Adipocyte (in vitro differentiated cells): ENCODE data around the gene PADI4.

Source experiments
- DNase-seq: peaks from one replicate; pipeline ENCODE4 v3.0.0-alpha.2; 2015; ENCODE audit warnings: low read depth
- H3K27me3 ChIP-seq: replicated peaks from 2 replicates; pipeline ENCODE4 v1.7.0; 2013; ENCODE audit warnings: mild to moderate bottlenecking, low read length, moderate library complexity; ENCODE audit not compliant: control insufficient read depth, insufficient read depth
- H3K36me3 ChIP-seq: 2 replicates; pipeline ENCODE4 v1.7.0; 2013; ENCODE audit warnings: low read length, mild to moderate bottlenecking, moderate library complexity; ENCODE audit not compliant: control insufficient read depth, insufficient read depth, severe bottlenecking
- H3K4me1 ChIP-seq: 2 replicates; pipeline ENCODE4 v1.7.0; 2013; ENCODE audit warnings: mild to moderate bottlenecking, low read length, moderate library complexity; ENCODE audit not compliant: control insufficient read depth, insufficient read depth
- H3K4me3 ChIP-seq: 2 replicates; pipeline ENCODE4 v1.7.0; 2013; ENCODE audit warnings: mild to moderate bottlenecking, low read length, moderate library complexity
- H3K9ac ChIP-seq: 2 replicates; pipeline ENCODE4 v1.7.0; 2013; ENCODE audit warnings: mild to moderate bottlenecking, low read length, moderate library complexity
- H3K9me3 ChIP-seq: 2 replicates; pipeline ENCODE4 v1.7.0; 2013; ENCODE audit warnings: mild to moderate bottlenecking, low read length, moderate library complexity; ENCODE audit not compliant: control insufficient read depth

Gene PADI4

DNA sequence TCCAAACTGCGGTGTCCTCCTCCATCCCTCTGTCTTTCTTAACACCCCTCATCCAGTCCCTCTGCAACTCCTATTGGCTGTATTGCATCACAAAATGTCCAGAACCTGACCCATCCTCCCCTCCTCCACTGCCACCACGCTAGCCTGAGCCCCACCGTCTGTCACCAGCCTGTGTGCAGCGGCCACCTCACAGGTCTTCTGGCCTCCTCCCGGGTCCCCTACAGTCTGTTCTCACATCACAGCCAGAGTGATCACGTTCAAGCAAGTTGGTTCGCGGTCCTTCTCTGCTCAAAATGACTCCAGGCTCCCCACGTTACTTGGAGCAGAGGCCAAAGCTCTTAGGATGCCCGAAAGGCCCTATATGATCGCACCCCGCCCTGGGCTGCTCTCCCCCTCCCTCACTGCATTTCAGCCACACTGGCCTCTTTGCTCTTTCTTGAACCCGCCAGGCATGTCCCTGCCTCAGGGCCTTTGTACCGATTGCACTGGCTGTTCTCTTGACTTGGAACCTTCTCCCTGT lies 2.4 kb upstream of the PADI4 start:
- H3K4me3 ChIP-seq: no peak overlapping the region
- peaks cover 26% of the 10 kb centered on the region for H3K9me3 ChIP-seq
- H3K9ac ChIP-seq: no peak overlapping the region
- no peaks in the 10 kb centered on the region for H3K36me3 ChIP-seq
- peaks cover 8% of the 10 kb centered on the region for H3K4me1 ChIP-seq
- H3K27me3 ChIP-seq: peaks cover 44% of the 10 kb centered on the region
- DNase-seq: no peak

DNA sequence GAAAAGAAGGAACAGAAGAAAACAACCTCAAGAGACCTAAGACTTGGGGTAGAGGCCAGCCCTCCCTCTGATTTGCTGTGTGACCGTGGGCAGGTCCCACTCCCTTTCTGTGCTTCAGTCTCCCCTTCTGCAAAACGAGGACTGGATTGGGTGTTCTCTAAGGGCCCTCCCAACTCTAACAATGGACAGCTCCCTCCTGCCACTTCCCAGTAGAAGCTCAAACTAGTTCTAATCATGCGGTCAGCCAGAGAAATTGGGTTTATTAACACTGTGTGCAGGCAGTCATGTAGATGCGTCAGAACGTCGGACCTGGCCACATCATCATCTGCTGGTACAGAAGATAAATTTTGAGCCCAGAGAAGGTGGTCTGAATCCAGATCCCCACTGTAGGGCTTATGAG lies 1.6 kb upstream of the PADI4 start:
- no peak overlapping the region for H3K9ac ChIP-seq
- no peak for DNase-seq
- H3K4me1 ChIP-seq: peaks cover 8% of the 10 kb centered on the region
- no peak overlapping the region for H3K4me3 ChIP-seq
- H3K9me3 ChIP-seq: peaks cover 20% of the 10 kb centered on the region
- no peaks in the 10 kb centered on the region for H3K36me3 ChIP-seq
- peaks cover 44% of the 10 kb centered on the region for H3K27me3 ChIP-seq

DNA sequence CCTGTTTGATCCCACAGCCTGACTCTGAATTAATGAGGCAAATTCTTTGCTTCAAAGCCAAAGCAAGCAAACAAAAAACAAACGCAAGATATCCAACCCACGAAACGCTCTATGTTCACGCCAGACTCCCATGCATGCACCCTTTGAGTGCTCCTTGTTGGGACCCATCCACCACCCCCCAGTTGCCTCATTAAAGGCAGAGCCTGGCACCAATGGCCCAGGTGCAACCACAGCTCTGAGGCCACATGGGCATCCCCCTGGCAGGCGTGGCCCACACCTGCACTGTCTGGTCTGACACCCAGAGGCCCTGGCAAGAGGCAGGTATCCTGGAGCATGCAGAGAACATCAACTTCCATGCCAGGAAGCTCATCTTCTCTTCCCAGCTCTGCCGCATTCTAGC lies 1.1 kb upstream of the PADI4 start:
- no peak overlapping the region for H3K9ac ChIP-seq
- H3K36me3 ChIP-seq: no peaks in the 10 kb centered on the region
- peaks cover 46% of the 10 kb centered on the region for H3K27me3 ChIP-seq
- peaks cover 15% of the 10 kb centered on the region for H3K9me3 ChIP-seq
- no peak for DNase-seq
- H3K4me3 ChIP-seq: no peak overlapping the region
- H3K4me1 ChIP-seq: peaks cover 8% of the 10 kb centered on the region

DNA sequence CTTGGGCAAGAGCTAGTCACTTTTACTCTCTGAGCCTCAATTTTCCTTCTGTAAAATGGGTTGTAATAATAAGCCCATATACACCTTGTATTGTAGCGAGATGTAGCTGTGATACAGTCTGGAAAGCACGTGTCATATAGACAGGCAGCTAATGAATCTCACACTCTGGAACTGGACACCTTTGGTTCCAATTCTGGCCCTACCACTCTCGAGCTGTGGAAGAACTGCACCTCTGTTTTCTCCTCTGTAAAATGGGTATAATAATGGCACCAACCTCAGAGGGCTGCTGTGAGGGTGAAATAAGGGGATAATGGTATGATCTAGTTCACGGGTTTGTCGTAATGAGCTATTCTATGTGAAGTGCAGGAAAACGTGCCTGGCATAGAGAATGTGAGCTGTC lies 668 bp upstream of the PADI4 start:
- no peaks in the 10 kb centered on the region for H3K36me3 ChIP-seq

DNA sequence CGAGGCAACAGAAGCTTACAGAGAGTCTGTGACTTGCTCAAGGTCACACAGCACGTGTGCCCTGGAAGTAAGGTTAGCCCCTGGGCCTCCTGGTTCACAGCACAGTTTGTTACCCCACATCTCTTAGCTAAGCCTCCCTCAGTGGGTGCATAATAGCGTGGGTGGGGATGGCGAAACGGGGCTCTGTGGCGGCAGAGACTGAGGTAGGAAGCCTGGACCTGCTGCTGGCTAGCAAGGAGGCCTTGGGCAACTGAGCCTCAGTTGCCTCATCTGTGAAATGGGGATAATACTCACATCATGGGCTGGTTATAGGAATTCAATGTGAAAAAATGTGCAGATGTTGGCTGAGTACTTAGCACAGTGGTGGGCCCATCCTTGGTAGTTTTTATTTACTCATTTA lies 596 bp downstream of the PADI4 start:
- Histone ChIP-seq H3K4me1 (peaks cover 8% of the 10 kb centered on the region), H3K9me3 (peaks cover under 1% of the 10 kb centered on the region), H3K27me3 (peaks cover 48% of the 10 kb centered on the region), H3K9ac (no peak overlapping the region), H3K4me3 (no peak overlapping the region), H3K36me3 (no peaks in the 10 kb centered on the region)
- DNase-seq: no peak

More for the DNA sequence above, 668 bp upstream of the PADI4 start:
- H3K4me1 ChIP-seq: peaks cover 8% of the 10 kb centered on the region
- H3K9me3 ChIP-seq: peaks cover 11% of the 10 kb centered on the region
- no peak overlapping the region for H3K4me3 ChIP-seq
- DNase-seq: no peak
- peaks cover 46% of the 10 kb centered on the region for H3K27me3 ChIP-seq
- H3K9ac ChIP-seq: no peak overlapping the region

DNA sequence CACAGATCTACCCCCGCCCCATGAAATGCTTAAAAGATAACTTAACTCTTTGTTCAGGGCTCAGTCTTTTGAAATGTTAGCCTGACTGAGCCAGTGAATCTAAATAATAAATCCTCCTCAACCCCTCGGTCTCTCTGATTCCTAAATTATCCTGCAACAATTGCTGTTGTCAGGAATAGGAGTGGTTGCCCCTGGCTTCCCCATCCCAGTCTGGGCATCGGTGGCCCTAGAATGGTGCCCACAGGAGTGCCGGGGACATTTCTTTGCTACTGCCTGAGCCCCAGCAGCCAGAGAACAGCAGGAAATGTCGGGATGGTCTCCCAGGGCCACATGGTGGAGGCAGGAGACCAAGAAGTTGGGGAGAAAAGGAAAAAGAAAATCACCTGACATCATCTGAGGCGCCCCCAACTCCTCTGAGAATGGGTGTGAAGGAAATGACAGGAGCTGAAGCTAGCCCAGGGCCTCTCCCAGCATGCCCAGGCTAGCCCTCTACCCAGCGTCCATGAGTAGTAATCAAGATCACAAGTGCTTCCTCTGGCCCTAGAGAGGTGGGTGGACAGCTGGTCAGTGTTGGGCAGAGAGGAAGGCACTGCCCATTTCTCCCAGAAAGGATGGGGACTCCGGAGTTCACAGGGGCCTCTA lies 1.6 kb downstream of the PADI4 start:
- Histone ChIP-seq H3K9me3 (no peaks in the 10 kb centered on the region), H3K4me3 (no peak overlapping the region)
- DNase-seq: no peak

DNA sequence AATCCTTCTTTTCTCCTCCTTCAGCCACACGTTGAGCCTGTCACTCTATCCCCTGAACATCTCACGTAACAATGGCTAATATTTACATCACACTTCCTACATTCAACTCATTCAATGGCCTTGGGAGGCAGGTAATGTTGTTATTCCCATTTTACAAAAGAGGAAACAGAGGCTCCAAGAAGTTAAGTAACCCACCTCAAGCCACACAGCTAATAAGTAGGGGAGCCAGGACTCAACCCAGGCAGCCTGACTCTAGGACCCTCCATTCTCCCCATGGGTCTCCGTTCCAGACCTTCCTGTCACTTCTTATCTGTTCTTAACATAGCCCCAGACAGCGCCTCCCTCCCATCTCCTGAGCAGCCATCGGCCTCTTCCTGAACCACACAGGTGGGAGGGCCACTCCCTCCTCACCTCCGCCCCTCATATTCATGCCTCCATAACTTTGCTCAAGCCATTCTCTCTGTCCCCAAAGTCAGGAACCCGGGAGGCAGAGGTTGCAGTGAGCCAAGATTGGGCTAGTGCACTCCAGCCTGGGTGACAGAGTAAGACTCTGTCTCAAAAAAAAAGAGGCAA lies 2.2 kb downstream of the PADI4 start:
- DNase-seq: no peak
- Histone ChIP-seq H3K9me3 (no peaks in the 10 kb centered on the region), H3K4me1 (peaks cover under 1% of the 10 kb centered on the region), H3K27me3 (peaks cover 64% of the 10 kb centered on the region), H3K9ac (no peak overlapping the region), H3K36me3 (no peaks in the 10 kb centered on the region), H3K4me3 (no peak overlapping the region)

More for the DNA sequence above, 1.6 kb downstream of the PADI4 start:
- Histone ChIP-seq H3K9ac (no peak overlapping the region), H3K4me1 (peaks cover 7% of the 10 kb centered on the region), H3K27me3 (peaks cover 58% of the 10 kb centered on the region), H3K36me3 (no peaks in the 10 kb centered on the region)

DNA sequence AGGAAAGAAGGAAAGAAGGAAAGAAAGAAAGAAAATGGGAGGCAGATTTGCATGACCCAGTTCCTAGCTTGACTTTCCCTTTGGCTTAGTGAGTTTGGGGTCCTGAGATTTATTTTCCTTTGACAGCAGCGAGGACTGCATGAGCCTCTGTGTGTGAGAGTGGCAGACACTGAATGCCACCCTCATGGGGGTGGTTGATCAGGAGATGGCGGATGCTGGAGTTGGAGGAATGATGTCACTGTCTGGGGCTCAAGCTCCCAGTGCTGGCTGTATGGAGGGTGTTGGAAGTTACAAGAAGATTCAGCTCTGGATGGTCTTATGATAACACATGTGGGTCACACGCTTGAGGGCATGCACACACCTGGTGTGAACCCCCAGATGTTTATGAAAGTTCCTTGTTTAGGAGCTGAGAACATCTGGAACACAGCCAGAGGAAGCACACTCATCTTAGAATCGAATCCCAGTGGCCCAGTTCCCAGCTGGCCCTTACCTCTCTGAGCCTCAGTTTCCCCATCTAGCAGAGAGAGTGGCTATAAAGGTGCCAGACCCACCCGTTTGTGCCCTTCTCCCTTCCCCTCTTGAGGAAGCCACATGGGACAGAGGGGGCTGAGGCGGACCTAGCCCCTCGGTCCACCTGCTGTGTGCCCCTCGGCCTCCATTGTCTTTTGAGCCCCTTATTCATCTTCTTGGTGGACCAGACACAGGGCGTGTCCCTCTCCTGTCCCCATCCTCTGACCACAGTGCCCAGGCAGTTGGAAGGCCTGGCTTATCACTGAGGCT lies 5.7 kb downstream of the PADI4 start:
- Histone ChIP-seq H3K36me3 (no peaks in the 10 kb centered on the region), H3K9me3 (no peaks in the 10 kb centered on the region), H3K9ac (no peak overlapping the region), H3K4me1 (no peaks in the 10 kb centered on the region), H3K4me3 (no peak overlapping the region), H3K27me3 (peaks cover 49% of the 10 kb centered on the region)
- DNase-seq: no peak

DNA sequence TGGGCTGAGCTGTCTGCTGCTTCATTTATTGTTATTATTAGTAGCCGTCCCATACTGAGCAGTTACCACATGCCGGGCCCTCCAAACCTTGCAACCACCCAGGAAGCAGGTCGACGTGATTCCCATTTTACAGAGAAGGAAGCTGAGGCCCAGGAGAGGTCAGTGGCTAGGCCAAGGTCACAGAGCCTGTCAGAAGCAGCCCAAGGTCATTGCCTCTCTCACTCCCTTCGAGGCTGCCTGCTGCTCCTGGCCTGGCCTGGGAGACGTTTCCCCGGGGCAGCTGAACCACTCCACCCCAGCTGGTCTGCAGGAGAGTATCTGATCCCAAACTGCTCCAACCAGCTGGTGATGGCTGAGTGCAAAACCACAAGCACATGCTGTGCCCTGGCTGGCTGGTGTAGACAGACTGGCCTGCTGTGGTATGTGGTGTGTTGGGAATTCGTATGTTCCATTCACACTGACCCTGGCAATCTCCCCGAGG lies 6.5 kb downstream of the PADI4 start:
- DNase-seq: no peak
- Histone ChIP-seq H3K4me3 (no peak overlapping the region), H3K4me1 (no peaks in the 10 kb centered on the region), H3K9me3 (peaks cover 2% of the 10 kb centered on the region), H3K36me3 (no peaks in the 10 kb centered on the region), H3K9ac (no peak overlapping the region), H3K27me3 (peaks cover 46% of the 10 kb centered on the region)

DNA sequence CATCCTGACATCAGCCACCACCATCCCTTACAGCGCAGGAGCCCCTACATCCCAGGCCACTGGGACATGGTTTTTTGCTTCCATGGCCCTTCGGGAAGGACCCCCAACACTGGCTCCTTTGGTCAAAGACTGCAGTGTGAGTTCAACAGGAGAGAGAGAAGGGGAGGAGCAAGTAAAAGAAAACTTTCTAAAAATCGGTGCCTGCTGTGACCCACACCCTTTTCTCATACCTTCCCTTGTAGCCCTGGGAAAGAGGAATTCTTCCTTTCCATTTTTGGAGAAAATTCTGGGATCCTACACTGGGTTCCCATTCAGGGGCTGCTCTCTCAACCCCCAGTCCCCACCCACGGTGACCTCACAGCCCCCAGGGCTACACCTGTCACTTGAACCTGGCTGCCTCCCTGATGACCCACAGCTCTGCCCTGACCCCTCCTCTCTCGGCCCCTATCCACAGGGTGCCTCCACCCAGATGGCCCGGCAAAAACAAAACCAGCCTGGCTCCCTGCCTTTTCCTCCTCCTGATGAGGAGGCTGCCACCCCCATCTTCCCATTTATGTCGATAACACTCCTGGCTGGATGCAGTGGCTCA lies 7.6 kb downstream of the PADI4 start:
- Histone ChIP-seq H3K9ac (no peak overlapping the region), H3K4me1 (no peaks in the 10 kb centered on the region), H3K4me3 (no peak overlapping the region), H3K27me3 (peaks cover 46% of the 10 kb centered on the region), H3K9me3 (peaks cover 13% of the 10 kb centered on the region), H3K36me3 (no peaks in the 10 kb centered on the region)
- DNase-seq: no peak

DNA sequence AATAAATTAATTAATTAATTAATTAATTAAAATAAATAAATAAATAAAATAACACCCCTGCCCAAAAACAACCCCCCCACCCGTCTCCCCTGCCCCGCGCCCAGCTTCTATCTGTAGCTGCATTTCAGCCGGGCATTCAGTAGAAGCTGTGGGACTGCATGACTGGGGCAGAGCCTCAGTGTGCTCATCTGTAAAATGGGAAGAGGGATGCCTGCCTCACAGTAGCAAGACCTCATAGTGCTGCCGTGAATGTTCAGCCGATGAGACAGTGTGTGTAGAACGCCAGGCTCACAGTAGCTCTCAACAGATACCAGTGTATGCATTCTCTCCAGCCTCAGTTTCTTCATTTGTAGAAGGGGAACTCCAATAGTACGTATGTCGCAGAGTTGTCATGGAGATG lies 8.7 kb downstream of the PADI4 start:
- Histone ChIP-seq H3K4me1 (no peaks in the 10 kb centered on the region), H3K36me3 (no peaks in the 10 kb centered on the region), H3K4me3 (no peak overlapping the region), H3K9ac (no peak overlapping the region), H3K9me3 (peaks cover 16% of the 10 kb centered on the region), H3K27me3 (peaks cover 49% of the 10 kb centered on the region)
- no peak for DNase-seq
